ENCODE results near the gene ZNF526. TPM values are rescaled to one million over a fixed set of nuclear protein-coding genes. Genes with fewer than 3 reads are reported as not detected.

Gene ZNF526
- total RNA-seq, 1 experiment from 2014 or later: 13.1 TPM

DNA sequence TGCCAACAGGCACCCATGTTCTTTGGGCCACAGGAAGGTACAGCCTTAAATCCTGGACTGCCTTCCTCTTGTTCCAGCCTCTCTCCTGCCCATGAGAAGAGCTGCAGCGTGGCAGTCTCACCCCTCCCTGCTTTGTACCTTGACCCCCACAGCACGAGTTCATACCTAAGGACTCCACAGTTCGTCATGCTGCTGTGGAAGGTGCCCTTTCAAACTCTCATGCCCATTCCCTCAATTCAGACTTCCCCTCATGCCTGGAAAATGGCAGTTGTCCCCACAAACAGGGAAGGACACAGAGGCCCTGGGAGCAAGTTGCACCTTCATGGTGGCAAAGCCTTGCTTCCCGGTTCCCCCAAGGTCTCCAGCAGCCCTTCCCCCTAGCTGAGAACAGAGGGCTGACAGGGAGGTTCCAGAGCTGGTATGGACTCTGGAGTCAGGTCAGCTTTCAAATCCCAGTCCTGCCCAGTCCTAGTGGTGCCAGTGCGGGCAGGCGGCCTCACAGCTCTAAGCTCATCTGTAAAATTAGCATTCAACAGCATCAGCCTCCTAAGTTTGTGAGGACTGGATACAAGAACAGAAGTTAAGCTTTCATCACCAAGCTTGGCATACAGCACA lies 13.7 kb downstream of the ZNF526 start (continued):
- TF ChIP-seq, protein P1, sequence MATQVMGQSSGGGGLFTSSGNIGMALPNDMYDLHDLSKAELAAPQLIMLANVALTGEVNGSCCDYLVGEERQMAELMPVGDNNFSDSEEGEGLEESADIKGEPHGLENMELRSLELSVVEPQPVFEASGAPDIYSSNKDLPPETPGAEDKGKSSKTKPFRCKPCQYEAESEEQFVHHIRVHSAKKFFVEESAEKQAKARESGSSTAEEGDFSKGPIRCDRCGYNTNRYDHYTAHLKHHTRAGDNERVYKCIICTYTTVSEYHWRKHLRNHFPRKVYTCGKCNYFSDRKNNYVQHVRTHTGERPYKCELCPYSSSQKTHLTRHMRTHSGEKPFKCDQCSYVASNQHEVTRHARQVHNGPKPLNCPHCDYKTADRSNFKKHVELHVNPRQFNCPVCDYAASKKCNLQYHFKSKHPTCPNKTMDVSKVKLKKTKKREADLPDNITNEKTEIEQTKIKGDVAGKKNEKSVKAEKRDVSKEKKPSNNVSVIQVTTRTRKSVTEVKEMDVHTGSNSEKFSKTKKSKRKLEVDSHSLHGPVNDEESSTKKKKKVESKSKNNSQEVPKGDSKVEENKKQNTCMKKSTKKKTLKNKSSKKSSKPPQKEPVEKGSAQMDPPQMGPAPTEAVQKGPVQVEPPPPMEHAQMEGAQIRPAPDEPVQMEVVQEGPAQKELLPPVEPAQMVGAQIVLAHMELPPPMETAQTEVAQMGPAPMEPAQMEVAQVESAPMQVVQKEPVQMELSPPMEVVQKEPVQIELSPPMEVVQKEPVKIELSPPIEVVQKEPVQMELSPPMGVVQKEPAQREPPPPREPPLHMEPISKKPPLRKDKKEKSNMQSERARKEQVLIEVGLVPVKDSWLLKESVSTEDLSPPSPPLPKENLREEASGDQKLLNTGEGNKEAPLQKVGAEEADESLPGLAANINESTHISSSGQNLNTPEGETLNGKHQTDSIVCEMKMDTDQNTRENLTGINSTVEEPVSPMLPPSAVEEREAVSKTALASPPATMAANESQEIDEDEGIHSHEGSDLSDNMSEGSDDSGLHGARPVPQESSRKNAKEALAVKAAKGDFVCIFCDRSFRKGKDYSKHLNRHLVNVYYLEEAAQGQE (IDR thresholded peaks at IDR 0.05; ENCODE audit: low read depth): no peak
- TF ChIP-seq JUND (IDR thresholded peaks at IDR 0.05) (no peak), TCF7L2 (IDR thresholded peaks at IDR 0.05; ENCODE audit: borderline replicate concordance, extremely low read depth, insufficient read depth, insufficient read length) (no peak), ELF1 (IDR thresholded peaks at IDR 0.05; ENCODE audit: borderline replicate concordance, low read depth) (no peak), ZNF274 (IDR thresholded peaks at IDR 0.05; ENCODE audit: low read depth, low read length) (no peak)

DNA sequence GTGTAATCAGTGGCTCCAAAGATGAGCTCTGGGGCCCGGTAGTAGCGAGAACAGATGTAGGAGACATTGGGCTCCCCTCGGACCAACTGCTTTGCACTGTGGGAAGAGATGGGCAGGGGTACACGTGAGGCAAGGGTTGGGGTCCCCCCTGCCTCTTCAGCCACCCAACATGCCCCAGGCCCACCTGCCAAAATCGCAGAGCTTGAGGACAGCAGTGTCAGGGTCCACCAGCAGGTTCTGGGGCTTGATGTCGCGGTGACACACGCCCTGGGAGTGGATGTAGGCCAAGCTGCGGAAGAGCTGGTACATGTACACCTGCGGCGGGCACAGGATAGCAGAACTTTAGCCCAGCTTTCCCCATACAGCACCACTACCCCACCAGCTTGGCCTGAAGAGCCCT lies 14.3 kb downstream of the ZNF526 start:
- CTCF ChIA-PET: no interaction called here
- TF ChIP-seq EGR1 (IDR thresholded peaks at IDR 0.05; ENCODE audit: low read depth) (no peak), EZH2phosphoT487 (IDR thresholded peaks at IDR 0.05; ENCODE audit: borderline replicate concordance) (no peak)
- TF ChIP-seq, protein P2, sequence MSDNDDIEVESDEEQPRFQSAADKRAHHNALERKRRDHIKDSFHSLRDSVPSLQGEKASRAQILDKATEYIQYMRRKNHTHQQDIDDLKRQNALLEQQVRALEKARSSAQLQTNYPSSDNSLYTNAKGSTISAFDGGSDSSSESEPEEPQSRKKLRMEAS (IDR thresholded peaks at IDR 0.05): no peak
- no peak for DNase-seq (ENCODE audit: low read depth, low spot score)
- Histone ChIP-seq H3K79me2 (ENCODE audit: insufficient read depth, low read length) (peaks cover 48% of the 10 kb centered on the region), H3K9me3 (ENCODE audit: control insufficient read depth in 1 of 2, insufficient read depth in 1 of 2, low read depth in 1 of 2, low read length in 2 of 2) (no peaks in the 10 kb centered on the region), H2AFZ (ENCODE audit: low read depth, low read length, poor library complexity, severe bottlenecking) (no peak overlapping the region), H3K36me3 (ENCODE audit: control insufficient read depth in 1 of 2, insufficient read depth in 2 of 2, low read length in 2 of 2) (peaks cover 45 to 49% of the 10 kb centered on the region in 2 experiments; a peak in 3 of 4 replicates), H3K4me1 (ENCODE audit: control insufficient read depth in 1 of 2, insufficient read depth in 2 of 2, low read length in 2 of 2) (no peaks in the 10 kb centered on the region), H3K9ac (ENCODE audit: low read length) (no peak overlapping the region), H3K27me3 (ENCODE audit: insufficient read depth, low read length) (no peaks in the 10 kb centered on the region), H4K20me1 (ENCODE audit: insufficient read depth) (no peaks in the 10 kb centered on the region), H3K27ac (ENCODE audit: low read depth, low read length) (no peak overlapping the region), H3K4me3 (replicated peaks in 1 of 2; ENCODE audit: low read depth in 1 of 2, low read length in 2 of 2) (no peak overlapping the region), H3K4me2 (ENCODE audit: low read length) (no peak overlapping the region), H3K9me2 (ENCODE audit: insufficient read depth) (no peaks in the 10 kb centered on the region)
- RAD21 ChIA-PET (ENCODE audit: low non-redundant PET in 1 of 2, low total read pairs in 2 of 2, uncharacterized antibody in 2 of 2, unreplicated experiment in 2 of 2): no interaction called here
- BruUV-seq (replicated peaks): no TSS peak
- POLR2A ChIA-PET: no interaction called here
- intact Hi-C loops (cut with micrococcal nuclease): no loop called here
- ATAC-seq: no peak
